GM12801 (cell line): ENCODE data around the gene WBP2NL.

Experiments
- CTCF ChIP-seq: IDR thresholded peaks from one replicate; pipeline ENCODE4 v1.5.1; 2011; ENCODE audit warnings: control low read depth; ENCODE audit not compliant: insufficient read length; ENCODE audit errors: extremely low read depth

The WBP2NL gene

GRCh38 chr22:42000466-42000865 is 1.9 kb downstream of the WBP2NL start:
- no peak for TF ChIP-seq CTCF

- no peak for TF ChIP-seq CTCF
These were observed 2.5 kb downstream of the WBP2NL start for GRCh38 chr22:42001121-42001520.

- no peak for TF ChIP-seq CTCF
These were observed 3.1 kb downstream of the WBP2NL start for GRCh38 chr22:42001706-42002105.

- no peak for TF ChIP-seq CTCF
These were observed 9.3 kb downstream of the WBP2NL start for GRCh38 chr22:42007922-42008321.

GRCh38 chr22:42010778-42011177 is 12.2 kb downstream of the WBP2NL start:
- no peak for TF ChIP-seq CTCF

- no peak for TF ChIP-seq CTCF
These were observed 14.8 kb downstream of the WBP2NL start for GRCh38 chr22:42013385-42013784.

- TF ChIP-seq CTCF: no peak
These were observed 17.5 kb downstream of the WBP2NL start for GRCh38 chr22:42016111-42016510.

GRCh38 chr22:42018224-42018623 is 19.6 kb downstream of the WBP2NL start:
- TF ChIP-seq CTCF: no peak
